ENCODE results near the gene DVL2.

DNA sequence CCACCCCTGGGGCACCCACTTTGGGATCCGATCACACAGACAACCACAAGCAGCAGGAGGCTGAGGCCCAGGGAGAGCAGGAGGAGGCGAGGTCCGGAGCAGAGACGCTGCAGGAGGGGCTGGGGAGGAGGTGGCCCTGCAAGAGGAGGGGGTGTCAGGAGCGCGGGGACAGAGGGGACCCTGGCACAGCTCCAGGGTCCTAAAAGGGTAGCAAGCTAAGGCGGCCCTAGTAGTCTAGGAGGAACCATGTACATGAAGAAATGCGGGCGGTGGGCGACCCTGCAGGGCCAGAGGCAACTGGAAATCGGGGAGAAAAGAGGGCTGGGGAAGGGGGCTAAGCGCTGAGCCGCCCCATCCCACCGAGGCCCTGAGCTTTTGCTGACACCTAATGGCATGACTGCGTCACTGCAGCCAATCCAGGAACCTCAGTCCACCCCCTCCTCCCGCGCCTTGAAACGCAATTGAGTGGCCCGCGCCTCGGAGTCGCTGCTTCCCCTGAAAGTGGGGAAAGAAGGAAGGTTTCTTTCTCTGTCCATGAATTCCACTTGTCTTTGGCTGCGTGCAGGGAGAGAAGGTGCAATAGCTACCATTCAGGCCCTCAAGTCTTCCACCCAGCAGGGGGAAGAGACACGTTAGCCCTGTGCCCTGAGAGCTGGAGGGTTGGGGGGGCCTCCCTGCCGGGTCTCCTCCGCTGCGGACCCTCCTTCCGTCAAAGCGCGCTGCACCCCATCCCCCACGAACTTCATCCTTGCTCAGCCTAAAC, 56.9 kb downstream of the DVL2 start:
- TF ChIP-seq, protein P1, sequence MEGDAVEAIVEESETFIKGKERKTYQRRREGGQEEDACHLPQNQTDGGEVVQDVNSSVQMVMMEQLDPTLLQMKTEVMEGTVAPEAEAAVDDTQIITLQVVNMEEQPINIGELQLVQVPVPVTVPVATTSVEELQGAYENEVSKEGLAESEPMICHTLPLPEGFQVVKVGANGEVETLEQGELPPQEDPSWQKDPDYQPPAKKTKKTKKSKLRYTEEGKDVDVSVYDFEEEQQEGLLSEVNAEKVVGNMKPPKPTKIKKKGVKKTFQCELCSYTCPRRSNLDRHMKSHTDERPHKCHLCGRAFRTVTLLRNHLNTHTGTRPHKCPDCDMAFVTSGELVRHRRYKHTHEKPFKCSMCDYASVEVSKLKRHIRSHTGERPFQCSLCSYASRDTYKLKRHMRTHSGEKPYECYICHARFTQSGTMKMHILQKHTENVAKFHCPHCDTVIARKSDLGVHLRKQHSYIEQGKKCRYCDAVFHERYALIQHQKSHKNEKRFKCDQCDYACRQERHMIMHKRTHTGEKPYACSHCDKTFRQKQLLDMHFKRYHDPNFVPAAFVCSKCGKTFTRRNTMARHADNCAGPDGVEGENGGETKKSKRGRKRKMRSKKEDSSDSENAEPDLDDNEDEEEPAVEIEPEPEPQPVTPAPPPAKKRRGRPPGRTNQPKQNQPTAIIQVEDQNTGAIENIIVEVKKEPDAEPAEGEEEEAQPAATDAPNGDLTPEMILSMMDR (IDR thresholded peaks at IDR 0.05), result peak; percentile 71 to 87 (median 80)
- TF ChIP-seq POLR2A (IDR thresholded peaks at IDR 0.05), result no peak

All from esophagus squamous epithelium (tissue), 4 donors.